T-helper 1 cell treated with Interleukin-12 subunit alpha and Interleukin-12 subunit beta and Interleukin-4 antibody, amounts not matched to agents 30 ng/mL and 1 ng/mL, for 36 hours (primary cell): ENCODE measurements around the gene SLC17A7. TPM values are rescaled to one million over a fixed set of nuclear protein-coding genes. Genes with fewer than 3 reads are reported as not detected.

ENCODE experiments used
- intact Hi-C: fragments of 100-400 bp; cut with micrococcal nuclease; formaldehyde crosslinking; loops from one replicate; pipeline ENCODE4 v1.15.1; 2024
- total RNA-seq: library from RNA; stranded (reverse); gene quantifications from 2 replicates; pipeline ENCODE4 v1.2.3, GENCODE V29; 2022

The SLC17A7 gene
- total RNA-seq, 1 donor from 2014 or later, result 0.07 TPM

DNA sequence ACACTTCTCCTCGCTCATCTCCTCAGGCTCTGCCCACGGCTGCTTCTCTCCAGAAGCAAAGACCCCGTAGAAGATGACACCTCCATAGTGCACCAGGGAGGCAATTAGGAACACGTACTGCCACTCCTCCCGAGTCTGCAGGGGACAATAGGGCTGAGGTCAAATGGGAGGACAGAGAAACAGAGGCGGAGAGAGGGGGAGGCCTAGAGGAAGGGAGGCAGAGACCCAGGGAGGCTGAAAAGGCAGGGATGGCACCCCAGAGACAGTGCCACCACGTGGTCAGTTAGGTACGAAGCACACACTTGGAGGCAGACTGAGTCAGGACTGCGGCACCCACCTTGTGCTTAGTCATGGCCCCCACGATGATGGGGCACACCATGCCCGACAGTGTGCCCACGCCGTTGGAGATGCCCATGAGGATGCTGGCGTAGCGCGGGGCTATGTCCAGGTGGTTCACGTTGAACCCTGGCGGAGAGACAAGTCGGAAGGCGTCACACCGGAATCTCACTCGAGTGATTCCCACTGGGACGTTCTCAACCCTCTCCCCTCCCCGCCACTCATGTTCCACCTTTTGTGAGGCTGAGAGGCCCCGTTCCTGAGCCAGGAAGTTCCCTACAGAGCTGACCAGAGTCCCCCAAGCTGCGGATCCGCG lies 10.5 kb downstream of the SLC17A7 start:
- intact Hi-C loops, result loop anchor here (1.0 kb wide), 2 partner anchors 9 to 39 kb away; no protein-coding TSS in a partner anchor

- intact Hi-C loops, result loop anchor here (1.0 kb wide), 2 partner anchors 8 to 38 kb away; no protein-coding TSS in a partner anchor
Observed at GRCh38 chr19:49430172-49430677, 11.1 kb downstream of the SLC17A7 start.

DNA sequence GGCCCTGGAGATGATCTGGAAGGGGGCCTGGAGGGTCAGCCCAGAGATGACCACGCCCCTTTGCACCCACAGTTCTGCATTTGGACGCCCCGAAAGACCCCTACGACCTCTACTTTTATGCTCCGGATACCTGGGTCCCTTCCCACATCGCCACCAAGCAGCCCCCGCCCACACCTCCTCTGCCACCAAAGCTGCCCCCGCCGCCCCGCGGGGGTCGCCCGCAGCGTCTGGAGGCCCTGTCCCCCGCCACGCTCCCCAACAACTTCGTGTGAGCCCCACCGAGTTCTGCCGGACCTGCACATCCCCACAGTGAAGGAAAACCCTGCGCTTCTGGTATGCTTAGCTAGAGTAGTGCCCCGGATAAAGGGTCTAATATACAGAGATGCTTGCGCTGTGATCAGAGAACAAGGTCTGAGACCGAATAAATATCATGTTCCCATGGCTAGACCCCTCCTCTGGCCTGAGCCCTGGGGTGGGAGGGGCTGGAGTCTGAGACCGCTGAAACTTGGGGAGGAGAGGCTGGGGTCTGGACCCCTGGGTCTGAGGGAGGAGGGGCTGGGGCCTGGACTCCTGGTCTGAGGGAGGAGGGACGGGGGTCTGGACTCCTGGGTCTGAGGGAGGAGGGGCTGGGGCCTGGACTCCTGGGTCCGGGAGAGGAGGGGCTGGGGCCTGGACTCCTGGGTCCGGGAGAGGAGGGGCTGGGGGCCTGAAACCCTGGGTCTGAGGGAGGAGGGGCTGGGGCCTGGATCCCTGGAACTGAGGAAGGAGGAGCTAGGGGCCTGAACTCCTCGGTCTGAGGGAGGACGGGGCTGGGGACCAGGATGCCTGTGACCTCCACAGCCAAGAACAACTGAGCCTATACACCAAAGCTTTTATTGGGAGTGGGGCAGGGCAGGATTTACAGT lies 12.5 kb downstream of the SLC17A7 start:
- intact Hi-C loops, result no loop called here

GRCh38 chr19:49427855-49428546 lies 13.3 kb downstream of the SLC17A7 start:
- intact Hi-C loops, result no loop called here

- intact Hi-C loops, result no loop called here
Observed at GRCh38 chr19:49427339-49427738, 14.0 kb downstream of the SLC17A7 start.

- intact Hi-C loops, result loop anchor here (1.0 kb wide), 1 partner anchor 19 kb away; no protein-coding TSS in a partner anchor
Observed at GRCh38 chr19:49425922-49426592, 15.3 kb downstream of the SLC17A7 start.

- intact Hi-C loops, result no loop called here
Observed at GRCh38 chr19:49425178-49425577, 16.1 kb downstream of the SLC17A7 start, which contains the start of gene GFY. Gene GFY (plus strand): TSS chr19:49425388. CDS start chr19:49426431, 1,043 bp downstream.

- intact Hi-C loops, result loop anchor here (2.0 kb wide), 3 partner anchors 15 to 31 kb away; no protein-coding TSS in a partner anchor
Observed at GRCh38 chr19:49423985-49424303, 17.4 kb downstream of the SLC17A7 start.

DNA sequence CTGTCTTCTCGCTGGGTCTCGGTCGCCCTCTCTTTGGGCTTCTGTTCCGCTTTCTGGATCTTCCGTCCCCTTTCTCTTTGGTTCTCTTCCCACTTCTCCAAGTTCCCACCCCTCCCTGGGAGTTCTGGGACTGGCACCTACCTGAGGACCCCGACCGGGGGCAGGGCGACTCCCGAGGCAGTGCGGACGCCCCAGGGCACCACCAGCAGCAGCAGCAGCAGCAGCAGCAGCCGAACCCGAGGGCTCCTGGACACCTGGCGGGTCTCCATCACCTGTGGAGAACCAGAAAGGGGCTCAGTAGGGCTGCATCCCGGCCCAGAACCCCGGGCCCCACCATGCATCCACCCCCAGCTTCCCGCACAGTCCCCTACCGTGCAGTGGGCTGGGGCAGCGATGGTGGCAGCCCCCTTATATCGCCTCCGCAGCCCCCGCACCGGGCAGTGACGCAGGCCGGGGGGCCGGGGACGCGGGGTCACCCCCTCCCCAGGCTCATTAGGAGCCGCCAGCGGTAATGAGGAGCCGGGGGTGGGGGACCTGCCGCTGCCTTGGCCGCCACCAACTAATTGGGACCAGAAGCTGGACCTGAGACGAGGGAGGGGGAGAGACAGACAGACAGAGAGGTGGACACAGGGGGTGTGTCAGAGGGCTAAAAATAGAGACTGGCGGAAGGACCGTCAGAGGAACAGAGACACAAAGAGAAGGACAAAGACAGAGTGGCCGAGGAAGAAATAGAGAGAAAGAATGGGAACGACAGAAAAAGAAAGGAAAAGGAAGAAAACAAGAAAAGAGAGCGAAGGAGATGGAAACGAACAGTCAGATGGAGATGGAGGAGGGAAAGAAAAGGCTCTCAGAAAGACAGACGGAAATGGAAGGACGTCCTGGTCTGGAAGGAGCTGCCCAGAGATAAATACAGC lies 18.0 kb downstream of the SLC17A7 start, which contains the start of gene PTH2:
Gene PTH2 (minus strand): TSS at position 371 of the 914 bp plus-strand sequence. CDS start 102 bp downstream, at position 269.
- intact Hi-C loops, result loop anchor here (2.0 kb wide), 3 partner anchors 15 to 31 kb away; no protein-coding TSS in a partner anchor

GRCh38 chr19:49422407-49423070 lies 18.8 kb downstream of the SLC17A7 start:
- intact Hi-C loops, result loop anchor here (1.0 to 2.0 kb wide), 4 partner anchors 8 to 30 kb away; no protein-coding TSS in a partner anchor

DNA sequence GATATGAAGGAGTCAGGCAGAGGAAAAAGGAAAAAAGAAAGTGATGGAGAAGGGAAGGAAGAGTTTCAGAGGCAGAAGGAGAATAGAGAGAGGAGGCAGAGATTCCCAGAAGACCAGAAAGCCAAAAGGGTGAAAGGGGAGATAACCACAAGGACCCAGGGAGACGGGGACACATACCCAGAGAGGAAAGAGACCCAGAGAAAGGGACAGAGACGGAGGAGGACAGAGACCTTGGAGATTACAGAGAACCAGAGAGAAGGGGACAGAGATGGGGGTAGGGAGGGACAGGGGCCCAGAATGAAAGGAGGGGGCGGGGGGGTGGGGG lies 19.5 kb downstream of the SLC17A7 start:
- intact Hi-C loops, result loop anchor here (1.0 to 2.0 kb wide), 4 partner anchors 8 to 29 kb away; no protein-coding TSS in a partner anchor

DNA sequence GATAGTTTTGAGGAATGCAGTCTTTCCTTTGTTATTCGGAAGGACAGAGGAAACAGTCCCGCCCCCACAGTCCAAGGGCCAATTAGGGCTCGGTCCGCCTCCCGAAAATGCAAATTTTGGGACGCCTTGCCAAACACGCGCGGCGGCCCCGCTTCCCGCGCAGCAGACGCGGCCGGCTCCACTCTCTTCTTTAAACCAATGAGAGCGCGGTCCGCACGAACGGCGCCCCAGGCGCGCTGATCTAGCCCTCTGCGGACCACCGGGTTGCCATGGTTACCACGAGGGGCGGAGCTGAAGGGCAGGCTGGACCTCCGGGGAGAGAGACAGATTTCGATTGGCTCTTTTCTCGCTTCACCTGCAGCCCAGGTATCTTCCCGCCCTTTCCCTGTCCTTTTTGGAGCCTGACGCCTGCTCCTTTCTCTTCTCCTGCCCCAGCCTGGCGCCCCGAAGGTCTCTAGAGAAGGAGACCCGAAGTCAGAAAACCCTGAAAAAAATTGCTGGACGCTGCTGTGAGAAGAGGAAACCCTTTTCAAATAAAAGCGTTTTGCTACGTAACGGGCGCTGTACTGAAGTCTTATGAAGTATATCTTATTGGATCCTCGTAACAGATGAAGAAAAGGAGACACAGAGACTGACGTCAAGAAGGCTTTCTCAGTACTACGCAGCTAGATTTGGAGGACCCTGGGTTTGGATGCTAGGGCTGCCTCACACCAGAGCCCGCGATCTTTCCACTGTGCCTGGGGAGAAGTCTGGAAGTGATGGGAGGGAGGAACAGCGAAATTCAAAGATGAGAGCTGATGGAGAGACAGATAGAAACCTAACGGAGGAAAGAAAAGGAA lies 20.1 kb downstream of the SLC17A7 start:
- intact Hi-C loops, result no loop called here

GRCh38 chr19:49420227-49420626 lies 21.1 kb downstream of the SLC17A7 start:
- intact Hi-C loops, result no loop called here

DNA sequence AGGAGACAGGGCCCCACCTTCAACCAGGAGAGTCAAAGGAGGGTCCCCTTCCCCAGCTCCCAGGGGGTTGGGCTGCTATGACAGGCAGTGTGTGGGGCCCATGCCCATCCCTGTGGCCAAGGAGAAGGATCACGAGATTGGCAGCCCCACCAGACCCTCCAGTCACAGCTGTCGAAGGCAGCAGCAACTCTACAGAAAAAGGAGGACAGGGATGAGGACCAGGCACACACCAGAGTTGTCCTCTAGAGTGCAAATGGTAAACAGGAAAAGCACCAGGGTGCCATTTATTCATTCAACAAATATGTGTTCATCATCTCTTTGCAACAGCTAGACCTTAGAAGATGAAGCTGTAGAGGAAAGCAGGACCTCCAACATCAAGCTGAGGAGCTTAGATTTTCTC lies 22.2 kb downstream of the SLC17A7 start:
- intact Hi-C loops, result no loop called here

DNA sequence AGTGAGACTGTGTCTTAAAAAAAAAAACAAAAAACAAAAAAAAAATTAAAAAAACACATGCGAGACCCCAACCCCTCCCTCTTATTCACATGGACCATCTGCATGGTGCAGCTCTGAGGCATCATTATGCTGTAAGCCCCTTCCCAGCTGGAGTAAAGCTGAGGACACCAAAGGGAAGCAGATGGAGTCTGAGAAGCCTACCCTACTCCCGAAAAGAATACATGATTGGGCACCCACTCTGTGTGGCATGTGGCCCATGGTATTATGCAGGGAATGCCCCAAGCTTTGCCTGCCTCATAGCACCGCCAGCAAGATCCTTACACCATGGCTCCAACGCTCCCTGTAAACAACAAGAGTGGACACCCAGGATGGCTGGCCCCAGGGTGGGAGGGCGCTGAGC lies 22.8 kb downstream of the SLC17A7 start:
- intact Hi-C loops, result no loop called here

DNA sequence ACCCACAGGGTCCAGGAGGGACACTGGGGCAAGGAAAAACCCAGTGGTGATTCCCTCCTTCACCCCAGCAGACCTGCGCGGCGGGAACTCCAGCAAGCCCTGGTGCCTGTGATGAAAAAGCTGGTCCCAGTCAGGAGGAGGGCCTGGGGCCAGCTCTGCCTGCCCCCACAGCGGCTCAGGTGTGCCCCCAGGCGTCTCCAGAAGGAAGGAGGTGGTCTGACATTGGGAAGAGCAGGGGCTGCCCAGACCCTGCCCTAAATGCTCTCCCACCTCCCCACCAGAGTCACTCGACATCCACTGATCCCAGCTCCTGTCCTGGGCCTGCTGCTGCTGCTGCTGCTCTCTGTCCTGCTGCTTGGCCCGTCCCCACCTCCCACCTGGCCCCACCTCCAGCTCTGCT lies 24.2 kb downstream of the SLC17A7 start:
- intact Hi-C loops, result no loop called here

DNA sequence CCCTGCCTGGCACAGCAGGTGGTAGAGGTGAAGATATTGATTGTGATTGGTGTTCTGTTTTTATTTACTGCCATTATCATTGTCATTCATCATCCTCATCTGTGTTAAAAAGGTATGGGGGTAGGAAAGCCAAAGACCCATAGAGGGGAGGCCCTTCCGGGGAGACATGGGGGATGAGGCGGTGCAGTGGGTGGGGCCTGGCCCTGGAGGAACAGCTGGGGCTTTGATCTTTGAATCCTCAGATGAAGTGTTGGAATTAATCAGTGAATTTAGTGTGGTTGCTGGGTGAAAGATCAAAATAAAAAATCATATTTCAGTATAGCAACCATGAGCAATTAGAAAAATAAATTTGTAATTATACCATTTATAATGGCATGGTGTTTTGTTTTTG lies 25.5 kb downstream of the SLC17A7 start:
- intact Hi-C loops, result no loop called here

- intact Hi-C loops, result no loop called here
Observed at GRCh38 chr19:49415102-49415809, 26.1 kb downstream of the SLC17A7 start.
